GM19468 (cell line): Measurements from ENCODE around the gene HOXD1.

Experiments
- ATAC-seq: cut with Tn5 transposase; IDR thresholded peaks from one replicate; pipeline ENCODE4 v1.9.1; 2021; ENCODE audit warnings: mild to moderate bottlenecking, moderate library complexity, moderate number of reproducible peaks; ENCODE audit not compliant: unreplicated experiment; ENCODE audit errors: extremely low read depth

HOXD1 gene

GRCh38 chr2:176187899-176188773 lies at the start of gene HOXD1:
Gene HOXD1 (plus strand): TSS chr2:176188668. CDS start chr2:176188802, 134 bp downstream.
- ATAC-seq, result no peak

GRCh38 chr2:176138923-176139660 lies 49.4 kb upstream of the HOXD1 start:
- no peak for ATAC-seq

- no peak for ATAC-seq
Observed at GRCh38 chr2:176139661-176140512, 48.6 kb upstream of the HOXD1 start.

GRCh38 chr2:176140513-176141317 lies 47.8 kb upstream of the HOXD1 start:
- ATAC-seq, result peak; percentile 76

GRCh38 chr2:176142281-176142680 lies 46.2 kb upstream of the HOXD1 start:
- ATAC-seq, result no peak

GRCh38 chr2:176145085-176145969 lies 43.1 kb upstream of the HOXD1 start:
- ATAC-seq, result no peak

- ATAC-seq, result no peak
Observed at GRCh38 chr2:176146101-176146500, 42.4 kb upstream of the HOXD1 start.

- ATAC-seq, result no peak
Observed at GRCh38 chr2:176146645-176147044, 41.8 kb upstream of the HOXD1 start.

GRCh38 chr2:176147210-176147799 lies 41.2 kb upstream of the HOXD1 start:
- no peak for ATAC-seq

GRCh38 chr2:176147800-176148496 lies 40.5 kb upstream of the HOXD1 start:
- no peak for ATAC-seq

GRCh38 chr2:176148751-176149421 lies 39.6 kb upstream of the HOXD1 start:
- no peak for ATAC-seq

- ATAC-seq, result no peak
Observed at GRCh38 chr2:176149481-176149938, 39.0 kb upstream of the HOXD1 start.

- no peak for ATAC-seq
Observed at GRCh38 chr2:176149939-176150583, 38.4 kb upstream of the HOXD1 start.

- ATAC-seq, result no peak
Observed at GRCh38 chr2:176150584-176151441, 37.7 kb upstream of the HOXD1 start.

GRCh38 chr2:176151442-176152287 lies 36.8 kb upstream of the HOXD1 start, which contains the start of gene HOXD4:
Gene HOXD4 (plus strand): TSS chr2:176151550. CDS start chr2:176151634, 84 bp downstream.
- ATAC-seq, result no peak
